HepG2 (cell line): ENCODE data around the gene CA6. TPM values are rescaled to one million over a fixed set of nuclear protein-coding genes. Genes with fewer than 3 reads are reported as not detected.

Source experiments
- AKNA ChIP-seq: sonication (generic); formaldehyde crosslinking; IDR thresholded peaks from 2 replicates; pipeline ENCODE4 v1.4.0; 2020; ENCODE audit warnings: missing genetic modification reagents, borderline replicate concordance
- ASH2L ChIP-seq: fragments of 300-600, 200-600 bp; sonication (generic); IDR thresholded peaks from 2 replicates; pipeline ENCODE4 v1.7.0; 2017; ENCODE audit warnings: low read depth, mild to moderate bottlenecking, moderate library complexity, mixed read lengths, low read length; ENCODE audit not compliant: insufficient read length
- DBP ChIP-seq: sonication (generic); formaldehyde crosslinking; IDR thresholded peaks from 2 replicates; pipeline ENCODE4 v1.4.0; 2020; ENCODE audit warnings: missing genetic modification reagents; ENCODE audit errors: not compliant biosample characterization
- DMTF1 ChIP-seq: sonication (generic); formaldehyde crosslinking; IDR thresholded peaks from 2 replicates; pipeline ENCODE4 v1.4.0; 2020; ENCODE audit warnings: mild to moderate bottlenecking, missing genetic modification reagents
- FOSL2 ChIP-seq: sonication (generic); formaldehyde crosslinking; IDR thresholded peaks from 2 replicates; pipeline ENCODE4 v1.4.0; 2020; ENCODE audit warnings: missing genetic modification reagents
- ISX ChIP-seq: sonication (generic); formaldehyde crosslinking; conservative IDR thresholded peaks from 2 replicates; pipeline ENCODE4 v1.5.0; 2020; ENCODE audit warnings: missing genetic modification reagents
- NCOA1 ChIP-seq: sonication (generic); formaldehyde crosslinking; IDR thresholded peaks from 2 replicates; pipeline ENCODE4 v1.9.0; 2021; ENCODE audit warnings: missing genetic modification reagents
- RARA ChIP-seq: IDR thresholded peaks from 2 replicates; pipeline ENCODE4 v1.6.1; 2016; ENCODE audit warnings: missing genetic modification reagents, missing compliant biosample characterization
- THYN1 ChIP-seq: sonication (generic); formaldehyde crosslinking; IDR thresholded peaks from 2 replicates; pipeline ENCODE4 v1.8.1; 2023; ENCODE audit warnings: low read depth, mild to moderate bottlenecking, moderate library complexity, missing genetic modification reagents, borderline replicate concordance
- ZBTB20 ChIP-seq: sonication (generic); formaldehyde crosslinking; IDR thresholded peaks from 2 replicates; pipeline ENCODE4 v1.8.1; 2023; ENCODE audit warnings: missing genetic modification reagents, low read depth, mild to moderate bottlenecking, borderline replicate concordance
- ZBTB43 ChIP-seq: sonication (generic); formaldehyde crosslinking; conservative IDR thresholded peaks from 2 replicates; pipeline ENCODE4 v1.4.0; 2020; ENCODE audit warnings: missing genetic modification reagents
- ZNF17 ChIP-seq: sonication (generic); formaldehyde crosslinking; IDR thresholded peaks from 2 replicates; pipeline ENCODE4 v1.5.0; 2020; ENCODE audit warnings: mild to moderate bottlenecking, missing genetic modification reagents
- ZNF576 ChIP-seq: sonication (generic); formaldehyde crosslinking; IDR thresholded peaks from 2 replicates; pipeline ENCODE4 v1.4.0; 2020; ENCODE audit warnings: mild to moderate bottlenecking, missing genetic modification reagents
- ZNF704 ChIP-seq: sonication (generic); formaldehyde crosslinking; IDR thresholded peaks from 2 replicates; pipeline ENCODE4 v1.8.1; 2023; ENCODE audit warnings: mild to moderate bottlenecking, inconsistent platforms, moderate library complexity, missing genetic modification reagents, borderline replicate concordance
- ZNF75D ChIP-seq: sonication (generic); formaldehyde crosslinking; IDR thresholded peaks from 2 replicates; pipeline ENCODE4 v1.8.1; 2023; ENCODE audit warnings: missing genetic modification reagents, mild to moderate bottlenecking, borderline replicate concordance
- ZNF800 ChIP-seq: sonication (generic); formaldehyde crosslinking; IDR thresholded peaks from 2 replicates; pipeline ENCODE4 v1.4.0; 2020; ENCODE audit warnings: missing genetic modification reagents
- polyA plus RNA-seq, 8 experiments: library from polyadenylated mRNA; depleted of rRNA in 3 of 8; stranded (reverse) in 7 of 8; unstranded in 1 of 8; fragments of >200 nt; fragmentation: Illumina TruSeq in 4 of 8; extraction: Trizol in 4 of 8; gene quantifications; 2 replicates each; pipeline versions ENCODE4 v1.2.1 to v1.2.3, GENCODE V29; 2011 to 2016; ENCODE audit warnings: low read depth in 4 of 8, missing spikeins in 1 of 8, mixed read lengths in 1 of 8; ENCODE audit not compliant: insufficient read depth in 1 of 8
- total RNA-seq, 5 experiments: library from RNA; depleted of rRNA; stranded (reverse); fragments of >200 nt; fragmentation: Illumina TruSeq; extraction: Trizol; gene quantifications; 2 replicates each; pipeline ENCODE4 v1.2.3, GENCODE V29; 2016; ENCODE audit warnings: low read depth in 1 of 5

CA6 gene
- total and polyA plus RNA-seq, 2 of the 13 experiments (the other 11 are each of a cell fraction or from before 2014, with no cell fraction given), result not detected

GRCh38 chr1:8913457-8913856, 32.2 kb upstream of the CA6 start (continued):
- TF ChIP-seq DBP (CRISPR knock-in tag) (no peak), ZNF17 (no peak), ZNF576 (CRISPR knock-in tag) (no peak), ASH2L (no peak), ZNF800 (CRISPR knock-in tag) (0 out of 2 replicates have a peak, but pooled peaks have one; percentile 74), THYN1 (no peak), FOSL2 (CRISPR knock-in tag) (peak; percentile 66), ZNF704 (CRISPR knock-in tag) (no peak), ZNF75D (CRISPR knock-in tag) (no peak), RARA (CRISPR knock-in tag) (peak; percentile 79), ZBTB43 (CRISPR knock-in tag) (peak; percentile 89), ZBTB20 (peak; percentile 28; the same call in 1 of the 2 replicates), AKNA (no peak), ISX (CRISPR knock-in tag) (0 out of 2 replicates have a peak, but pooled peaks have one; percentile 30), DMTF1 (no peak), NCOA1 (CRISPR knock-in tag) (no peak)
